Small intestine (tissue), 7 donors: ENCODE measurements around the gene FNBP1. TPM values are rescaled to one million over a fixed set of nuclear protein-coding genes. Genes with fewer than 3 reads are reported as not detected.
A peak's percentile ranks its signal among the peaks of the same experiment; 100 is the strongest.
"Not testable (repeated sequence)": the region's sequence is repeated elsewhere in the genome, so short reads cannot be mapped to it uniquely, and the experiment has no call there.

Experiments
- DNase-seq, 2 donors: peaks; one replicate each; pipeline versions ENCODE4 v3.0.0 to v3.0.0-alpha.2; 2013
- FAIRE-seq: peaks from 2 replicates; lab custom pipeline; 2012; peaks lifted over from hg19 to GRCh38; lab: Jason Lieb, UNC
- H3K27ac ChIP-seq, 3 donors: one replicate each; pipeline ENCODE4 v1.5.1; 2013; ENCODE audit warnings: low read length in 2 of 3, mild to moderate bottlenecking in 2 of 3, control low read depth in 1 of 3, inconsistent platforms in 1 of 3, low read depth in 1 of 3, moderate library complexity in 1 of 3
- H3K27me3 ChIP-seq, 3 donors: one replicate each; pipeline ENCODE4 v1.6.1; 2013; ENCODE audit warnings: low read length in 3 of 3, inconsistent platforms in 1 of 3; ENCODE audit not compliant: control insufficient read depth in 3 of 3, insufficient read depth in 3 of 3
- H3K36me3 ChIP-seq, 3 donors: one replicate each; pipeline ENCODE4 v1.6.1; 2013; ENCODE audit warnings: low read length in 3 of 3, inconsistent platforms in 1 of 3, low read depth in 1 of 3, mild to moderate bottlenecking in 1 of 3, moderate library complexity in 1 of 3; ENCODE audit not compliant: control insufficient read depth in 3 of 3, insufficient read depth in 2 of 3
- H3K4me1 ChIP-seq, 3 donors: one replicate each; pipeline ENCODE4 v1.6.1; 2013; ENCODE audit warnings: low read length in 2 of 3, inconsistent platforms in 1 of 3, low read depth in 1 of 3, mild to moderate bottlenecking in 1 of 3, moderate library complexity in 1 of 3; ENCODE audit not compliant: control insufficient read depth in 3 of 3, insufficient read depth in 2 of 3
- H3K4me3 ChIP-seq, 3 donors: one replicate each; pipeline ENCODE4 v1.5.1; 2013; ENCODE audit warnings: low read length in 3 of 3, control low read depth in 1 of 3, inconsistent platforms in 1 of 3, low read depth in 1 of 3, mild to moderate bottlenecking in 1 of 3, moderate library complexity in 1 of 3
- H3K9me3 ChIP-seq, 2 donors: one replicate each; pipeline ENCODE4 v1.6.1; 2013; ENCODE audit warnings: low read depth in 1 of 2, low read length in 1 of 2; ENCODE audit not compliant: control insufficient read depth in 2 of 2, insufficient read depth in 1 of 2
- WGBS, 3 donors: extraction: QIAGEN DNeasy Blood & Tissue Kit; methylation state at CpG; one replicate each; pipeline ENCODE4 v1.1.7; 2013; 5-methylcytosine and 5-hydroxymethylcytosine counted together
- polyA plus RNA-seq, 4 donors: library from polyadenylated mRNA; stranded (reverse) in 3 of 4; unstranded in 1 of 4; fragments of 200-250 nt in 3 of 4; fragments of 120-200 nt in 1 of 4; gene quantifications; one replicate each; pipeline versions ENCODE4 v1.2.1 to v1.2.3, GENCODE V29; 2013
- donor health status: healthy with polysubstance abuse.
- donor health status: control.
- donor health status: control.
- donor health status: Bipolar disorder and iron deficiency.
- donor health status: healthy.

FNBP1 gene
- polyA plus RNA-seq, 4 donors: 1.3 to 16.5 (median 9.0) TPM

DNA sequence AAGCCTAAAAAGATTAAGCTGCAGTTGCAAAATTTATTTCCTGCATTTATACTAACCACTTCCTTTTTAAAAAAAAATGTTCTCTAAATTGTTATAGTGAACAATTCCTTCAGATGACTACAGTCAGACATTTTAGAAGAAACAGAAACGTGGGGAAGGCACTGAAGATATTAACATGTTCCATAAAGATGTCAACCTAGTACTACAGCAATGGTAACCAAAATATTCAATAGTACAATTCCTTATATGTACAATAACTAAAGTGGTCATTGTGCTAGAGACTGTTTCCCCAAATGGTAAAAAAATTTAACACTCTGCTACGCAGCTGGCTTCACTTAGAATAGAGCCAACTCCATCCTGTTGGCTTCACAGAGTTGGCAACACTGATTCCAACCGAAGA, 97.7 kb downstream of the FNBP1 start:
- FAIRE-seq (no peak), DNase-seq (peak in 1 of 2 donors; percentile 24)
- Histone ChIP-seq H3K4me1 (no peaks in the 10 kb centered on the region), H3K9me3 (peaks cover 0 to 17% of the 10 kb centered on the region in 2 donors), H3K4me3 (no peak overlapping the region), H3K27me3 (no peaks in the 10 kb centered on the region), H3K27ac (peak overlapping the region in 2 of 3 donors; percentile 29 to 82), H3K36me3 (peaks cover 0 to 14% (median 2%) of the 10 kb centered on the region in 3 donors)
- 48 to 60% (median 59%) methylated on average over 3 of the region's 3 CpGs for WGBS, 3 donors

DNA sequence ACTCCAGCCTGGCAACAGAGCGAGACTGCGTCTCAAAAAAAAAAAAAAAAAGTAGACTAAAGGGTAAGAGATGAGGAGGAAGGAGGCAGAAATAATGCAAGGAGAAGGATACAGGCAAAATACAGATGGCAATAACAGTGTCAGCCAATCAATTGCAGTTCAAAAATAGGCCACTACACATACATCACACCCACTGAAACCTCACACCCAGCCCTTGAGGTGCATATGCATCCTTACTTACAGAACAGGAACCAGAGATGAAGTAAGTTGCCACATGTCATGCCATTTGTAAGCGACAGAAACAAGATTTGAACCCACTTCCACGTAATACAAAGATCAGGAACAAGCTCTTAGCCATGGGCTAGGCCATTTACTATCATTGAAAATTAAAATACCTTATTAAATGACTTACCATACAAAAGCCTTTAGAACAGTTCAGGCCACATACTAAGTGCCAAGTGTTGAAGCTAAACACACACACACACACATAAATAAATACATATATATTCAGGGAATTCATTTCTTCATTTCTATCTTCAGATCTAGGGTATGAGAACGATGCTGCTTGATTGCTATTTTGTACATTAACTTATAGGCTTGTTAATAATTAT, 98.4 kb downstream of the FNBP1 start:
- no peak for FAIRE-seq
- H3K27me3 ChIP-seq: no peaks in the 10 kb centered on the region
- WGBS, 3 donors: 72 to 82% (median 78%) methylated on average over 5 of the region's 5 CpGs

DNA sequence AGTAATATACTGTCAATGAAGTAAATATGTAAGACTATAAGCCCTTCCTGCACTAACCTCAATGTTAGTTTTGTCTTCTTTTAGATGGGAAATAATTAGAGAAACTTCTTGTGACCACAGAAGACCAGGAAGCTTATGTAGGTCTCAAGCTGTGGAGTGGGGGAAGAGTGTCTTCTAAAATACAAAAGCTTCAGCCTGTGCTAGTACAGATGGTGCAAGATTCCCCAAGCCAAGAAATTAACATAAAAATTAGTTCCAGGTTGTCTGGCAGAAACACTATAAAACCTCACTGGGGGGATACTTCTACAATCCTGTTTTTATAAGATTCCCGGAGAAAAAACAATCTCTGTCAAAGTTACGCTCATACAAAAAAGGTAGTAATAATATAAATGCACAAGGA, 103.6 kb downstream of the FNBP1 start:
- Histone ChIP-seq H3K36me3 (peaks cover 0 to 15% (median 0%) of the 10 kb centered on the region in 3 donors), H3K9me3 (peaks cover 0 to 17% of the 10 kb centered on the region in 2 donors), H3K27ac (no peak overlapping the region), H3K4me3 (no peak overlapping the region), H3K27me3 (no peaks in the 10 kb centered on the region), H3K4me1 (no peaks in the 10 kb centered on the region)
- DNase-seq (no peak), FAIRE-seq (no peak)
- 93 to 100% (median 96%) methylated on average over 2 of the region's 2 CpGs for WGBS, 3 donors

More for the DNA sequence above, 98.4 kb downstream of the FNBP1 start:
- Histone ChIP-seq H3K9me3 (peaks cover 0 to 17% of the 10 kb centered on the region in 2 donors), H3K4me3 (no peak overlapping the region), H3K4me1 (no peaks in the 10 kb centered on the region), H3K27ac (peak overlapping the region in 2 of 3 donors; percentile 29 to 45), H3K36me3 (peaks cover 0 to 17% (median 2%) of the 10 kb centered on the region in 3 donors)
- DNase-seq: peak in 1 of 2 donors; percentile 58

DNA sequence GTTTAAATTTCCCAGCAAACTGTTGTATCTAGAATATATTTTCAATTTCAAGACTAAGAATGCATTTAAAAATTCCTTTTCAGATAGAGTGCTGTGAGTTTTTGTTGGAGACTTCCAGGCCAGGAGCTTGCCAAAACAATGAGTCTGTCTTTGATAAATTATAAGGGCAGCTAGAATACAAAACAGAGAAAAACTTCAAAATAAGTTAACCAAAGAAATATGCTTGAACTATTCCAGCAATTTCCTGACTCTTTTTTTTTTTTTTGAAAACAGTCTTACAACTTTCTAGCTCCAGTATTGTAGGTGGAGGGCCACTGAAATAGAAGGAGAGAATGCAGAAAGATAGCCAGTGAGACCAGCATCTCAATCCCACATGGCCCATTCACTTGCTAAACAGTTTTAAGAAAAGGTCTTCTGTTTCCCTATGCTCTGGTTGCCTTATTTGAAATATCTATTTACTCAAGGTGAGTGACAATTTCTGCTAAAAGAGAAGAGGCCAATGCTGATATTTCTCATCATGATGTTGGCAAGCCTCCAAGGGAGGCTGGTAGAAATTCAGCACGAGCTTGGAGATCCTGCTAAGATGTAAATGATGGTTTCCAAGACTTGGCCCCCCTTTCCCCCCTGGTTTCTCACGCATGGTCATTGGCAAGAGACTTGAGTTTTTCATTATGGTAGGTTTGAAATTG, 104.6 kb downstream of the FNBP1 start:
- no peak for FAIRE-seq
- peaks cover 0 to 17% of the 10 kb centered on the region in 2 donors for H3K9me3 ChIP-seq
- H3K27ac ChIP-seq: peak overlapping the region in 2 of 3 donors; percentile 2 to 11
- 38 to 56% (median 53%) methylated on average over 2 of the region's 2 CpGs for WGBS, 3 donors
- no peak overlapping the region for H3K4me3 ChIP-seq
- H3K36me3 ChIP-seq: peaks cover 0 to 15% (median 0%) of the 10 kb centered on the region in 3 donors
- peaks cover 0 to 4% (median 3%) of the 10 kb centered on the region in 3 donors for H3K4me1 ChIP-seq
- no peak for DNase-seq
- no peaks in the 10 kb centered on the region for H3K27me3 ChIP-seq

DNA sequence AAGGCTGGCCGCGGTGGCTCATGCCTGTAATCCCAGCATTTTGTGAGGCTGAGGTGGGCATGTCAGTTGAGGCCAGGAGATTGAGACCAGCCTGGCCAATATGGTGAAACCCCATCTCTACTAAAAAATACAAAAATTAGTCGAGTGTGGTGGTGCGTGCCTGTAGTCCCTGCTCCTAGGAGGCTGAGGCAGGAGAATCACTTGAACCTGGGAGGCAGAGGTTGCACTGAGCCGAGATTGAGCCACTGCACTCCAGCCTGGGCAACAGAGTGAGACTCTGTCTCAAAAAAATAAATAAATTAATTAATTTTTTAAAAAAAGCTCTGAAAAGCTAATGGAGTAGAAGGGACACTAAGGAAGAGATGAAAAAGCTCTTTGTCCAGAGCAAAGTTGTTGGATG, 105.1 kb downstream of the FNBP1 start:
- H3K27me3 ChIP-seq, H3K4me3 ChIP-seq, FAIRE-seq, DNase-seq, H3K4me1 ChIP-seq: not testable (repeated sequence)
- WGBS, 3 donors: 86 to 95% (median 92%) methylated on average over 5 of the region's 5 CpGs
- Histone ChIP-seq H3K27ac (peak overlapping the region in 1 of 3 donors; percentile 14), H3K9me3 (peaks cover 0 to 15% of the 10 kb centered on the region in 2 donors), H3K36me3 (peaks cover 0 to 14% (median 0%) of the 10 kb centered on the region in 3 donors)

DNA sequence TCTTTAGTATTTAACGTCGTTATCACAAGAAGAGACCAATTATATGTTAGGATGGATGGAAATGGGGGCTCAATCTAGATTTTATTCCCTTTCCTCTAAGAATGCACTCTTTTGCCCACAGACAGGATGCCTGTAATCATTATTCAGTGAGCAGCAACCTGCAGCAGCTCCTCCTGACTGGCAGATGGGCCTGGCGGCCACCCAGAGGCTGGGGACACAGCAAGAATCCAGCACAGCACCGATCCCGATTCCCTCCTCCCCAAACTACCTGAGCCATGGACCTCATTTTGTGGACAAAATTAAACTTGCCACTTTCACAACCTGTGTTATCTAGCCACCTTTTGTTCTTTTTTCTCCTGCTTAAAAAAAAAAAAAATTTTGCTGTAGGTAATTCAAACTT, 106.8 kb downstream of the FNBP1 start:
- no peak for DNase-seq
- 66 to 78% (median 72%) methylated on average over 5 of the region's 5 CpGs for WGBS, 3 donors
- peaks cover 0 to 12% (median 8%) of the 10 kb centered on the region in 3 donors for H3K4me1 ChIP-seq
- H3K4me3 ChIP-seq: no peak overlapping the region
- no peaks in the 10 kb centered on the region for H3K9me3 ChIP-seq
- no peak for FAIRE-seq
- no peaks in the 10 kb centered on the region for H3K27me3 ChIP-seq
- no peak overlapping the region for H3K27ac ChIP-seq
- H3K36me3 ChIP-seq: peaks cover 0 to 7% (median 0%) of the 10 kb centered on the region in 3 donors

DNA sequence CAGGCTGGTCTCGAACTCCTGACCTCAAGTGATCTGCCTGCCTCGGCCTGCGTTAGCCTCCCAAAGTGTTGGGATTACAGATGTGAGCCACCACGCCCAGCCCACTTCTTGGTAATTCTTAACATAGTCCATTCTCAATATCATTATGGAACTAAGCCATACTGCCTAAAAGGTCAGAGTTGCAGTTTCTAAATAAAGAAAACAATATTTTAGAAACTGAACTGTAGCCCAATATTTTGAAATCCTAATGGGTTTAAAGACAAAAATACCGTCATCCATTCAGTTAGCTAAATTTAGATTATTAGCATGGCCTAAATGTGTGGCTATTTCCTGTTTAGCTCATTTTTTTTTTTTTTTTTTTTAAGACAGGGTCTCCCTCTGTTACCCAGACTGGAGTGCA, 108.2 kb downstream of the FNBP1 start:
- no peaks in the 10 kb centered on the region for H3K27me3 ChIP-seq
- WGBS, 3 donors: 56 to 78% (median 71%) methylated on average over 5 of the region's 5 CpGs
- FAIRE-seq (no peak), DNase-seq (no peak)
- H3K36me3 ChIP-seq: peaks cover 0 to 1% (median 0%) of the 10 kb centered on the region in 3 donors
- H3K4me3 ChIP-seq: no peak overlapping the region
- H3K27ac ChIP-seq: peak overlapping the region in 1 of 3 donors; percentile 55
- H3K4me1 ChIP-seq: peaks cover 0 to 12% (median 8%) of the 10 kb centered on the region in 3 donors
- H3K9me3 ChIP-seq: no peaks in the 10 kb centered on the region

DNA sequence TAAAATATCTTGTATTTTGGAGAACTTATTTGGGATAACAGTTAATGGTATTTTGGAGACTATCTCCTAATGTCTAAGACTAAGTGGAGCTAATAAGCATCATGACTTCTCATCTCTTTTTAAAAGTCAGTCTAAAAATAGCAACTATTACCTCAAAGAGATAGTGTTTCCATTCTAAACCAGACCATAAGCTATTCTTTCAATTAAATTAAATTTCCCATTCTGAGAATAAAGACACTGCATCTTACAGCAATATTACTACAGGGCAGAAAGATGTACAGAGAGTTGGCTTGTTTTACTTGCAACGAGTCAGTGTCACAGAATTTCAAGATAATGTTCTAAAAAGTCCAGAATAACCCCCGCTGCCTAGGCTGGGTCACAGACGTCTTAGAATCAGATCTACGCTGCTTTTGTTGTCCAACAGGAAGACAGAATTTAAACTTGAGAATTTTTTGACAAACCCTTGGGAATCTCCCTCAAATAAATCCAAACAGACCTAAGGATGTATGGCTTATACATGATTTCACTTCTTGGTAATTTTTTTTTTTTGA, 108.9 kb downstream of the FNBP1 start:
- H3K27ac ChIP-seq: peak overlapping the region in 2 of 3 donors; percentile 44 to 58
- 52 to 85% (median 67%) methylated on average over 4 of the region's 4 CpGs for WGBS, 3 donors
- FAIRE-seq: no peak

More for the DNA sequence above, 108.9 kb downstream of the FNBP1 start:
- H3K36me3 ChIP-seq: no peaks in the 10 kb centered on the region
- H3K27me3 ChIP-seq: no peaks in the 10 kb centered on the region
- H3K9me3 ChIP-seq: no peaks in the 10 kb centered on the region
- no peak overlapping the region for H3K4me3 ChIP-seq
- peaks cover 0 to 12% (median 8%) of the 10 kb centered on the region in 3 donors for H3K4me1 ChIP-seq
- no peak for DNase-seq
